GM21723 (cell line): ENCODE measurements around the gene SMIM35.

Source experiments
- ATAC-seq: cut with Tn5 transposase; IDR thresholded peaks from one replicate; pipeline ENCODE4 v1.9.1; 2021; ENCODE audit warnings: mild to moderate bottlenecking, moderate library complexity; ENCODE audit not compliant: unreplicated experiment

Gene SMIM35

DNA sequence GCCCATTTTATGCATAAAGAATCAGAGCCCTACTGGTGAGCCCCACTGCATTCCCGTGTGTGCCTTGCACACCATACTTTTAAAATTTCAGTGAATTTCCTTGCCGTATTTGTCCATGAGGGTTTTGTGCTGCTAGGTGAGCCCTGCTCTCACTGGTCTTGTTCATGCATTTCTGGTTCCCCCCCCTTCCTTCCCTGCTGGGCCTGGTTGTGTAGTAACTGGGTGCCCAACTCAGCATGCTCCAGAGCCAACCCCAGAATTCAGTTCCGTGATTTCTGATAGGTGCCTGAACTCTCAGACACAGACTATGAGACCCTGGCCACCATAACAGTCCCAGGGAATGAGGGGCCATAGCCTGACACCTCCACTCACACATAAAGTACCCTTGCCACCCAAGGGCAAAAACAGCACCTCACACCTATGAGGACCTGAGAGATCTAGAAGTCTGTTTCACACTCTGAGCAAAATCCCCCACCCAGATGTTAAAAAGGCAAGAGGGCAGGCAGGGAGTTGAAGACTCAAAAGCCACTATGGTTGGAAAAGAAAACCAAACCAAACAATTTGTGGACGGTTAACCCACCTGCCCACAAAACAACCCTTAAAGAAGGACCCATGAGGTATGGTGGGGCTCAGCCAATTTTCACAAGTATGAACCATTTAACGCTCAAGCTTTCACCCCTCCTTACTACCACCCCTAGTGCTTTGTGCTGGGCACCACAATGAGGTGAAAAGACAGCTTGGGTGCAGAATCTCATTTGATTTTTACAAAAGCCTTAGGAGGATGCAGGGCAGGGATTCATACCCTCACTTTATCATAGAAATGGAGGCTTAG lies 117.4 kb downstream of the SMIM35 start:
- no peak for ATAC-seq

- no peak for ATAC-seq
These were observed 119.9 kb downstream of the SMIM35 start for GRCh38 chr11:117966908-117967307.

DNA sequence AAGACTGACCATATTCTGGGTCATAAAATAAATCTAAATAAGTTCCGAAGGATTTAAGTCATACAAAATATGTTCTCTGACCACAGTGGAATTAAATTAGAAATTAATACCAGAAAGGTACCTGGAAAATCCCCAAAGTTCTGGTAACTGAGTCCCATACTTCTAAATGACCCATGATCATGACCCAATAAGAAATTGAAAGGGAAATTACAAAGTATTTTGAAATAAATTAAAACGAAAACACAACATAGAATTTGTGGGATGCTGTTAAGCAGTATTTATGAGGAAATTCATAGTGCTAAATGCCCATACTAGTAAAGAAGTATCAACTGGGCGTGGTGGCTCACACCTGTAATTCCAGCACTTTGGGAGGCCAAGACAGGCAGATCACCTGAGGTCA lies 123.9 kb downstream of the SMIM35 start:
- no peak for ATAC-seq

GRCh38 chr11:117961896-117962295 lies 124.9 kb downstream of the SMIM35 start:
- ATAC-seq, result no peak

GRCh38 chr11:117960406-117960805 lies 126.4 kb downstream of the SMIM35 start:
- no peak for ATAC-seq

DNA sequence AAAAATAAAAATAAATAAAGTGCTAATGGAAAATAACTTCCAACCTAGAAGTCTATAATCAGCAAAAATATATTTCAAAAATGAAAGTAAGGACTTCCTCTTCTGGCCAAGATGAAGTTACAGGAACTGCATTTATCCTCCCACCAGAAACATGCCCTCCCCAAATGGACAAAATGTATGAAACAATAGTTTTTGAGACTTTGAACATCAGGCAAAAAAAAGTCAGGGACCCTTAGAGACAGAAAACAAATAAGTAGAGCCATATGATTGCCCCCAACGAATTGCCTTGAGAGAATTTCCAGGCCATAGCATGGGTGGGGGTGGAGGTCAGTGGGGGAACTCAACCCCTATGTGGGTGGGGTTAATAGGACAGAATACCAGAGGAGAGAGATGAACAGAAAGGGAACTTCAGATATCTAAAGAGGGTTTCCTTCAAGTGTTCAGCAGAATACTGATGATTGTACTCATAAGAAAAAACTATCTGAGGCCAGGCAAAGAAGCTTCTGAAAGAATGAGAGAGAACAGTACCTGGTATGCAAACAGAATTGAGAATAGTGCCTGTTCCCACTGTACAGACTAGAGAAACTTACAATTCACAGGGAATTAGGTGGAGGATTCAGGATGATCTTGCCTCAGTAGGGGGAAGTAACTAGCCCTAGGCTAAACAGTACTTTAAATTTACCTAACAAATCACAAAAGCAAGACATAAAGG lies 127.2 kb downstream of the SMIM35 start:
- ATAC-seq, result no peak

DNA sequence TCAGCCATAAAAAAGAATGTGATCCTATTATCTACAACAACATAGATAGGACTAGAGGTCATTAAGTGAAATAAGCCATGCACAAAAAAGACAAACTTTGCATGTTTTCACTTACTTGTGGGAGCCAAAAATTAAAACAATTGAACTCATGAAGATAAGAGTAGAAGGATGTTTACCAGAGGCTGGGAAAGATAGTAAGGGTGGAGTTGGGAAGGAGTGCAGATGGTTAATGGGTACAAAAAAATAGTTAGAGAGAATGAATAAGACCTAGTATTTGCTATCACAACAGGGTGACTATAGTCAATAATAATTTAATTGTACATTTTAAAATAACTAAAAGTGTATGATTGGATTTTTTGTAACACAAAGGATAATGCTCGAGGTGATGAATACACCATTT lies 127.8 kb downstream of the SMIM35 start:
- no peak for ATAC-seq
